Urinary bladder (tissue), 4 donors: Measurements from ENCODE around the gene ZCRB1. TPM values are rescaled to one million over a fixed set of nuclear protein-coding genes. Genes with fewer than 3 reads are reported as not detected.
A peak's percentile ranks its signal among the peaks of the same experiment; 100 is the strongest.
"Not testable (repeated sequence)": the region's sequence is repeated elsewhere in the genome, so short reads cannot be mapped to it uniquely, and the experiment has no call there.

ENCODE experiments used
- DNase-seq: peaks from one replicate; pipeline ENCODE4 v3.0.0-alpha.2; 2015; ENCODE audit errors: extremely low spot score
- H3K27ac ChIP-seq: one replicate; pipeline ENCODE4 v1.5.1; 2013; ENCODE audit warnings: low read depth, mild to moderate bottlenecking, moderate library complexity
- H3K36me3 ChIP-seq: one replicate; pipeline ENCODE4 v1.6.1; 2013; ENCODE audit warnings: mild to moderate bottlenecking, moderate library complexity; ENCODE audit not compliant: insufficient read depth
- H3K4me1 ChIP-seq: one replicate; pipeline ENCODE4 v1.6.1; 2013; ENCODE audit warnings: mild to moderate bottlenecking, moderate library complexity; ENCODE audit not compliant: insufficient read depth
- H3K4me3 ChIP-seq: one replicate; pipeline ENCODE4 v1.5.1; 2013; ENCODE audit warnings: low read depth, low read length
- WGBS: extraction: QIAGEN DNeasy Blood & Tissue Kit; methylation state at CpG from one replicate; pipeline ENCODE4 v1.1.7; 2013; 5-methylcytosine and 5-hydroxymethylcytosine counted together
- polyA plus RNA-seq: library from polyadenylated mRNA; stranded (reverse); fragments of 200-250 nt; gene quantifications from one replicate; pipeline ENCODE4 v1.2.3, GENCODE V29; 2013
- total RNA-seq: library from RNA; depleted of rRNA; stranded (reverse); fragments of >200 nt; gene quantifications from one replicate; pipeline ENCODE4 v1.2.3, GENCODE V29; 2014
- donor health status: healthy with polysubstance abuse.
- donor health status: healthy.

Gene ZCRB1
- total and polyA plus RNA-seq, 2 donors = 27.7 to 41.6 TPM

- H3K36me3 ChIP-seq = no peaks in the 10 kb centered on the region
- no peaks in the 10 kb centered on the region for H3K4me1 ChIP-seq
- 96% methylated on average over 1 of the region's 1 CpG for WGBS
- H3K27ac ChIP-seq = no peak overlapping the region
- no peak for DNase-seq
- H3K4me3 ChIP-seq = no peak overlapping the region
These were observed 20.6 kb upstream of the ZCRB1 start for GRCh38 chr12:42346403-42347002.

GRCh38 chr12:42343721-42344120 lies 17.8 kb upstream of the ZCRB1 start:
- no peak overlapping the region for H3K27ac ChIP-seq
- DNase-seq = no peak
- no peaks in the 10 kb centered on the region for H3K36me3 ChIP-seq
- WGBS = 86% methylated on average over 3 of the region's 3 CpGs
- H3K4me1 ChIP-seq = no peaks in the 10 kb centered on the region
- H3K4me3 ChIP-seq = no peak overlapping the region

- no peak for DNase-seq
- H3K36me3 ChIP-seq = no peaks in the 10 kb centered on the region
- 71% methylated on average over 2 of the region's 2 CpGs for WGBS
- H3K27ac ChIP-seq = no peak overlapping the region
- H3K4me1 ChIP-seq = no peaks in the 10 kb centered on the region
- no peak overlapping the region for H3K4me3 ChIP-seq
These were observed 16.1 kb upstream of the ZCRB1 start for GRCh38 chr12:42342028-42342427.

- Histone ChIP-seq H3K27ac (no peak overlapping the region), H3K4me1 (no peaks in the 10 kb centered on the region), H3K36me3 (peaks cover 3% of the 10 kb centered on the region), H3K4me3 (no peak overlapping the region)
- 91% methylated on average over 2 of the region's 2 CpGs for WGBS
- DNase-seq = no peak
These were observed 12.4 kb upstream of the ZCRB1 start for GRCh38 chr12:42338280-42338679.

GRCh38 chr12:42336286-42336685 lies 10.4 kb upstream of the ZCRB1 start:
- no peak for DNase-seq
- Histone ChIP-seq H3K36me3 (peaks cover 3% of the 10 kb centered on the region), H3K27ac (no peak overlapping the region), H3K4me1 (no peaks in the 10 kb centered on the region), H3K4me3 (no peak overlapping the region)
- 22% methylated on average over 1 of the region's 1 CpG for WGBS

GRCh38 chr12:42332301-42333285 lies 6.7 kb upstream of the ZCRB1 start:
- H3K36me3 ChIP-seq = peaks cover 3% of the 10 kb centered on the region
- no peak for DNase-seq
- H3K27ac ChIP-seq = no peak overlapping the region
- H3K4me1 ChIP-seq = no peaks in the 10 kb centered on the region
- no peak overlapping the region for H3K4me3 ChIP-seq
- WGBS = 36% methylated on average over 4 of the region's 4 CpGs

- H3K27ac ChIP-seq, H3K36me3 ChIP-seq, H3K4me3 ChIP-seq, DNase-seq, H3K4me1 ChIP-seq: not testable (repeated sequence)
- WGBS = 88% methylated on average over 11 of the region's 11 CpGs
These were observed 4.2 kb upstream of the ZCRB1 start for GRCh38 chr12:42330097-42330496.

GRCh38 chr12:42327227-42327590 lies 1.3 kb upstream of the ZCRB1 start:
- Histone ChIP-seq H3K4me1 (no peaks in the 10 kb centered on the region), H3K27ac (no peak overlapping the region), H3K4me3 (peak overlapping the region; percentile 94), H3K36me3 (no peaks in the 10 kb centered on the region)
- DNase-seq = no peak
- WGBS = 61% methylated on average over 2 of the region's 2 CpGs

- 9% methylated on average over 13 of the region's 13 CpGs for WGBS
- Histone ChIP-seq H3K36me3 (no peaks in the 10 kb centered on the region), H3K4me1 (no peaks in the 10 kb centered on the region), H3K4me3 (peak overlapping the region; percentile 94), H3K27ac (peak overlapping the region; percentile 93)
- DNase-seq = no peak
These were observed 790 bp upstream of the ZCRB1 start for GRCh38 chr12:42326541-42327226.

- Histone ChIP-seq H3K4me1 (no peaks in the 10 kb centered on the region), H3K36me3 (no peaks in the 10 kb centered on the region), H3K4me3 (peak overlapping the region; percentile 94), H3K27ac (no peak overlapping the region)
- 35% methylated on average over 7 of the region's 7 CpGs for WGBS
- DNase-seq = no peak
These were observed 605 bp downstream of the ZCRB1 start for GRCh38 chr12:42325326-42325652.

GRCh38 chr12:42323856-42324255 lies 2.0 kb downstream of the ZCRB1 start:
- Histone ChIP-seq H3K4me1 (no peaks in the 10 kb centered on the region), H3K36me3 (peaks cover 2% of the 10 kb centered on the region), H3K27ac (no peak overlapping the region), H3K4me3 (no peak overlapping the region)
- 86% methylated on average over 6 of the region's 6 CpGs for WGBS
- DNase-seq = no peak

GRCh38 chr12:42322567-42322966 lies 3.3 kb downstream of the ZCRB1 start:
- Histone ChIP-seq H3K27ac (no peak overlapping the region), H3K36me3 (peaks cover 2% of the 10 kb centered on the region), H3K4me3 (no peak overlapping the region), H3K4me1 (no peaks in the 10 kb centered on the region)
- DNase-seq = no peak

GRCh38 chr12:42320796-42321195 lies 5.1 kb downstream of the ZCRB1 start:
- Histone ChIP-seq H3K4me3 (no peak overlapping the region), H3K27ac (no peak overlapping the region), H3K36me3 (peaks cover 2% of the 10 kb centered on the region), H3K4me1 (no peaks in the 10 kb centered on the region)
- DNase-seq = no peak

GRCh38 chr12:42315108-42315507 lies 10.8 kb downstream of the ZCRB1 start:
- Histone ChIP-seq H3K4me1 (no peaks in the 10 kb centered on the region), H3K36me3 (peaks cover 4% of the 10 kb centered on the region), H3K4me3 (no peak overlapping the region), H3K27ac (no peak overlapping the region)
- DNase-seq = no peak
- WGBS = 94% methylated on average over 2 of the region's 2 CpGs
